ENCODE data around the gene ADAP1. TPM values are rescaled to one million over a fixed set of nuclear protein-coding genes. Genes with fewer than 3 reads are reported as not detected.

The ADAP1 gene
- total and polyA plus RNA-seq, 2 of the 13 experiments (the other 11 are each of a cell fraction or from before 2014, with no cell fraction given), result 10.5 to 24.6 TPM

DNA sequence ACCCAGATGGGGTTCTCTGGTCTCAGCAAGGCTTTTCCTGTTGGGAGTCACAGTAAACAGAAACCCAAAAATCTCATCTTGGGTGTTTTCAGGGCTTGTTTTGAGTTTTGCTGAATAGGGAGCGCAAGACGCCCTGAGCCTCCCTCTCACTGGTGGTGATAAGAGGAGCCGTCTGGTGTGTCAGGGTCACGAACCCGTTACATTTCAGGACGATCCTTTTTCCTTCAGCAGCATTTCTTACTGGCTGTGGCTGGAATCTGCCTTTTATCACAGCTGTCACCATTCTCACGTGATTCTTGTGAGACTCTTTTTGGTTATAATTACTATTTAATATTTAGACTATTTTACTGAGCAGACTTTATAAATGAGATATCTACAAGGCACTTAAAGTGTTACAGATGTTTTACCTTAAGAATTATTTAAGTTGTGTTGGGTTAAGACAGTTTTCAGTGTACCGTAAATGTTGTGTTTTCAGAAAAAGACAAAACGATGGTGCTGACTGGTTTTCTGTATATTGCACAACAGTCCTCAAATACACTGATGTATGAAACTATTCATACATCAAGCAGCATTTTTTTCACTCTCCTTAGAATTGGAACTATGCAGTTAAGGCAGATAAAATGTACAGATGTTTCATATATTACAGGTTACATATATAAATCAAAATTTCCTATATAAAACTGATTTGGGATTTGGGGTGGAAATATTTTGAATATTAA, 80.3 kb downstream of the ADAP1 start:
- H3K27me3 ChIP-seq (ENCODE audit: control insufficient read depth in 1 of 2, insufficient read depth in 2 of 2, low read length in 2 of 2), result no peaks in the 10 kb centered on the region
- FAIRE-seq (no peak), ATAC-seq (no peak), DNase-seq (ENCODE audit: low spot score) (no peak)
- CTCF ChIA-PET (ENCODE audit: low intra/inter-chr PET ratio, low total read pairs), result interaction anchor here (1.6 kb wide), 1 partner anchor 86 kb away, joined by 23 read pairs; no protein-coding TSS in a partner anchor
- H4K20me1 ChIP-seq (ENCODE audit: insufficient read depth, low read length), result peaks cover 10% of the 10 kb centered on the region; the same call in 1 of the 2 replicates
- POLR2A ChIA-PET, result interaction anchor here (1.0 to 1.1 kb wide), 2 partner anchors 27 to 83 kb away, joined by 3 to 5 read pairs; no protein-coding TSS in a partner anchor
- intact Hi-C loops (cut with micrococcal nuclease; ENCODE audit: unreplicated experiment) (loop anchor here (10.0 kb wide), 1 partner anchor 59 kb away; no protein-coding TSS in a partner anchor), in situ Hi-C loops (cut with HindIII; ENCODE audit: extremely low pct_ligation_motif_present, low pct_unique_long_range_greater_than_20kb) (loop anchor here (5.0 kb wide), 1 partner anchor 87 kb away; no protein-coding TSS in a partner anchor)
- H3K9me3 ChIP-seq (ENCODE audit: low read length), result no peaks in the 10 kb centered on the region
- H3K4me2 ChIP-seq (ENCODE audit: low read depth, low read length), result no peak overlapping the region
- 92% methylated on average over 9 of the region's 9 CpGs for WGBS (ENCODE audit: low lambda C conversion rate)
- H3K36me3 ChIP-seq (replicated peaks in 1 of 2; ENCODE audit: control insufficient read depth in 1 of 2, insufficient read depth in 2 of 2, low read length in 2 of 2), result peaks cover 5 to 31% of the 10 kb centered on the region in 2 experiments
- H3K4me1 ChIP-seq (ENCODE audit: insufficient read depth, low read length), result peaks cover 24% of the 10 kb centered on the region
- peak overlapping the region; percentile 55 for H3K27ac ChIP-seq (ENCODE audit: extremely low read length, insufficient read depth, low read length)
- no peak for TF ChIP-seq GATA4 (IDR thresholded peaks at IDR 0.05; ENCODE audit: borderline replicate concordance, low read depth)
- TF ChIP-seq ZNF513 (CRISPR knock-in tag; conservative IDR thresholded peaks at IDR 0.05), result no peak
- TF ChIP-seq ZNF816 (CRISPR knock-in tag; IDR thresholded peaks at IDR 0.05; ENCODE audit: borderline replicate concordance), result 0 out of 2 replicates have a peak, but pooled peaks have one; percentile 13
- TF ChIP-seq CEBPB (IDR thresholded peaks at IDR 0.05; ENCODE audit: borderline replicate concordance, low read depth, low read length), result peak; percentile 76
- H3K4me3 ChIP-seq (replicated peaks in 1 of 3; ENCODE audit: insufficient read depth in 1 of 3, low read depth in 2 of 3, low read length in 3 of 3), result no peak overlapping the region
- no TSS peak for BruUV-seq (replicated peaks)
- H3K79me2 ChIP-seq (ENCODE audit: insufficient read depth, low read length), result peaks cover 14% of the 10 kb centered on the region
- H3K9ac ChIP-seq (ENCODE audit: insufficient read depth, low read depth, low read length), result no peak overlapping the region; the same call in 1 of the 2 replicates
- H2AFZ ChIP-seq (ENCODE audit: low read length), result no peak overlapping the region
